ENCODE measurements around the gene LYRM4.

LYRM4 gene

GRCh38 chr6:5084781-5085647, 175.7 kb downstream of the LYRM4 start, which contains the start of gene PPP1R3G:
Gene PPP1R3G (plus strand): TSS chr6:5085341. CDS start chr6:5085486, 145 bp downstream.
- in situ Hi-C loops (cut with HindIII; ENCODE audit: low sequenced_read_pairs) = no loop called here
- peak within 1 kb of the TSS; percentile 47 for H3K4me3 ChIP-seq (ENCODE audit: low read depth, low read length)
- TF ChIP-seq CTCF (IDR thresholded peaks at IDR 0.05; ENCODE audit: low read depth, low read length, missing control alignments) = no peak
- DNase-seq (ENCODE audit: low read depth) = no peak

GRCh38 chr6:5084360-5084780, 176.4 kb downstream of the LYRM4 start:
- DNase-seq (ENCODE audit: low read depth) = no peak
- in situ Hi-C loops (cut with HindIII; ENCODE audit: low sequenced_read_pairs) = no loop called here
- H3K4me3 ChIP-seq (ENCODE audit: low read depth, low read length) = peak overlapping the region; percentile 47
- TF ChIP-seq CTCF (IDR thresholded peaks at IDR 0.05; ENCODE audit: low read depth, low read length, missing control alignments) = no peak

- H3K4me3 ChIP-seq (ENCODE audit: low read depth, low read length) = peak overlapping the region; percentile 47
- TF ChIP-seq CTCF (IDR thresholded peaks at IDR 0.05; ENCODE audit: low read depth, low read length, missing control alignments) = no peak
- no peak for DNase-seq (ENCODE audit: low read depth)
- in situ Hi-C loops (cut with HindIII; ENCODE audit: low sequenced_read_pairs) = no loop called here
Measured at GRCh38 chr6:5083813-5084359, 176.9 kb downstream of the LYRM4 start.

GRCh38 chr6:5083307-5083583, 177.5 kb downstream of the LYRM4 start:
- in situ Hi-C loops (cut with HindIII; ENCODE audit: low sequenced_read_pairs) = no loop called here
- no peak overlapping the region for H3K4me3 ChIP-seq (ENCODE audit: low read depth, low read length)
- no peak for TF ChIP-seq CTCF (IDR thresholded peaks at IDR 0.05; ENCODE audit: low read depth, low read length, missing control alignments)
- DNase-seq (ENCODE audit: low read depth) = no peak

GRCh38 chr6:5082487-5083306, 178.1 kb downstream of the LYRM4 start:
- TF ChIP-seq CTCF (IDR thresholded peaks at IDR 0.05; ENCODE audit: low read depth, low read length, missing control alignments) = no peak
- DNase-seq (ENCODE audit: low read depth) = no peak
- in situ Hi-C loops (cut with HindIII; ENCODE audit: low sequenced_read_pairs) = no loop called here
- H3K4me3 ChIP-seq (ENCODE audit: low read depth, low read length) = no peak overlapping the region

GRCh38 chr6:5081955-5082354, 178.8 kb downstream of the LYRM4 start:
- no peak for TF ChIP-seq CTCF (IDR thresholded peaks at IDR 0.05; ENCODE audit: low read depth, low read length, missing control alignments)
- H3K4me3 ChIP-seq (ENCODE audit: low read depth, low read length) = no peak overlapping the region
- in situ Hi-C loops (cut with HindIII; ENCODE audit: low sequenced_read_pairs) = no loop called here
- DNase-seq (ENCODE audit: low read depth) = no peak
